Stomach (tissue), 9 donors: ENCODE measurements around the gene ZNF229. TPM values are rescaled to one million over a fixed set of nuclear protein-coding genes. Genes with fewer than 3 reads are reported as not detected.
A peak's percentile ranks its signal among the peaks of the same experiment; 100 is the strongest.
"Not testable (repeated sequence)": the region's sequence is repeated elsewhere in the genome, so short reads cannot be mapped to it uniquely, and the experiment has no call there.

Source experiments
- DNase-seq, 2 donors: peaks; one replicate each; pipeline versions ENCODE4 v3.0.0 to v3.0.0-alpha.2; 2013 to 2019
- H3K27ac ChIP-seq, 5 donors: fragments of 200-600 bp in 4 of 5; sonication (generic) in 4 of 5; one replicate each; pipeline ENCODE4 v1.5.1; 2013 to 2019; ENCODE audit warnings: mild to moderate bottlenecking in 1 of 5, moderate library complexity in 1 of 5
- H3K27me3 ChIP-seq, 3 donors: fragments of 200-600 bp; sonication (generic); one replicate each; pipeline ENCODE4 v1.5.1; 2017 to 2019; ENCODE audit warnings: mixed run types in 1 of 3
- H3K36me3 ChIP-seq, 4 donors: fragments of 200-600 bp; sonication (generic); 1 replicate in 3 of 4; 2 replicates in 1 of 4; pipeline ENCODE4 v1.5.1; 2016 to 2019
- H3K4me1 ChIP-seq, 4 donors: fragments of 200-600 bp; sonication (generic); one replicate each; pipeline ENCODE4 v1.5.1; 2016 to 2019
- H3K4me3 ChIP-seq, 4 donors: fragments of 200-600 bp; sonication (generic) in 3 of 4; one replicate each; pipeline ENCODE4 v1.5.1; 2016 to 2019; ENCODE audit warnings: mild to moderate bottlenecking in 1 of 4
- H3K9me3 ChIP-seq, 4 donors: fragments of 200-600 bp; sonication (generic); one replicate each; pipeline ENCODE4 v1.5.1; 2016 to 2019
- CTCF ChIP-seq, 7 experiments: fragments of 450-650 bp in 4 of 7; fragments of 200-600 bp in 3 of 7; sonication (generic) in 3 of 7; IDR thresholded peaks; one replicate each; pipeline ENCODE4 v1.5.1; 2016 to 2019; ENCODE audit warnings: antibody characterized with exemption in 7 of 7, control low read depth in 2 of 7, mild to moderate bottlenecking in 1 of 7
- EP300 ChIP-seq: sonication (generic); formaldehyde crosslinking; IDR thresholded peaks from one replicate; pipeline ENCODE4 v1.6.1; 2017; ENCODE audit warnings: antibody characterized with exemption
- POLR2A ChIP-seq, 4 donors: fragments of 450-650 bp; IDR thresholded peaks; one replicate each; pipeline ENCODE4 v1.6.1; 2016; ENCODE audit warnings: antibody characterized with exemption in 4 of 4, control low read depth in 2 of 4, mild to moderate bottlenecking in 1 of 4, moderate library complexity in 1 of 4
- POLR2AphosphoS5 ChIP-seq, 3 donors: sonication (generic); formaldehyde crosslinking; IDR thresholded peaks; one replicate each; pipeline ENCODE4 v1.6.1; 2016; ENCODE audit warnings: antibody characterized with exemption in 3 of 3
- WGBS, 5 donors: extraction: QIAGEN DNeasy Blood & Tissue Kit in 3 of 5; methylation state at CpG; one replicate each; pipeline versions ENCODE4 v1.1.5 to v1.1.7; 2013 to 2018; 5-methylcytosine and 5-hydroxymethylcytosine counted together
- intact Hi-C: fragments of 100-400 bp; cut with DNase I; formaldehyde crosslinking; loops from one replicate; pipeline ENCODE4 v1.15.1; 2023; ENCODE audit warnings: low total_unique reads
- polyA plus RNA-seq, 3 donors: library from polyadenylated mRNA; stranded (reverse); fragments of 200-250 nt; gene quantifications; one replicate each; pipeline ENCODE4 v1.2.3, GENCODE V29; 2013
- total RNA-seq, 5 donors: library from RNA; depleted of rRNA; stranded (reverse); fragments of >200 nt; gene quantifications; one replicate each; pipeline versions ENCODE4 v1.1.0 to v1.2.3, GENCODE V29; 2014 to 2016
- donor health status: healthy with polysubstance abuse.
- donor health status: Bipolar disorder and iron deficiency.
- donor health status: healthy.

ZNF229 gene
- total and polyA plus RNA-seq, 8 donors = 0.44 to 12.6 (median 1.6) TPM; not detected in 2

GRCh38 chr19:44430956-44431355 lies 17.3 kb downstream of the ZNF229 start:
- H3K36me3 ChIP-seq = peaks cover 11 to 89% (median 54%) of the 10 kb centered on the region in 4 donors

GRCh38 chr19:44415553-44415952 lies 32.7 kb downstream of the ZNF229 start:
- H3K4me3 ChIP-seq, H3K36me3 ChIP-seq, H3K27ac ChIP-seq, intact Hi-C loops, H3K27me3 ChIP-seq, H3K4me1 ChIP-seq, DNase-seq: not testable (repeated sequence)
- peaks cover 13 to 88% (median 71%) of the 10 kb centered on the region in 4 donors for H3K9me3 ChIP-seq
- 84 to 96% (median 91%) methylated on average over 2 to 10 of the region's 15 CpGs for WGBS, 5 donors

More at GRCh38 chr19:44430956-44431355, 17.3 kb downstream of the ZNF229 start:
- Histone ChIP-seq H3K27me3 (no peaks in the 10 kb centered on the region), H3K9me3 (peaks cover 69 to 100% (median 98%) of the 10 kb centered on the region in 4 donors), H3K4me1 (no peaks in the 10 kb centered on the region), H3K4me3 (no peak overlapping the region), H3K27ac (no peak overlapping the region)
- intact Hi-C loops = no loop called here
- DNase-seq = no peak
- no peak for TF ChIP-seq POLR2A (IDR thresholded peaks at IDR 0.05)
- no peak for TF ChIP-seq CTCF (IDR thresholded peaks at IDR 0.05)
- TF ChIP-seq EP300 = no peak
- TF ChIP-seq POLR2AphosphoS5 (IDR thresholded peaks at IDR 0.05) = no peak
- 79 to 97% (median 89%) methylated on average over 1 of the region's 1 CpG for WGBS, 5 donors

- Histone ChIP-seq H3K4me1 (peaks cover 0 to 10% (median 4%) of the 10 kb centered on the region in 4 donors), H3K27ac (peak within 1 kb of the TSS in 1 of 5 donors; percentile 33), H3K9me3 (peaks cover 5 to 79% (median 43%) of the 10 kb centered on the region in 4 donors), H3K27me3 (no peaks in the 10 kb centered on the region), H3K36me3 (peaks cover 0 to 7% (median 4%) of the 10 kb centered on the region in 4 donors), H3K4me3 (peak within 1 kb of the TSS; percentile 50 to 64 (median 60))
- DNase-seq = peak; percentile 84 to 98
- TF ChIP-seq EP300 (no peak), POLR2AphosphoS5 (IDR thresholded peaks at IDR 0.05) (peak in 2 of 3 donors; percentile 50 to 68)
- intact Hi-C loops = no loop called here
- 6 to 11% (median 8%) methylated on average over 41 to 43 of the region's 43 CpGs for WGBS, 5 donors
These were observed 46.8 kb downstream of the ZNF229 start, which contains the start of gene ZNF285 for GRCh38 chr19:44401139-44402115. ZNF285 (minus strand) TSS chr19:44401608; CDS start chr19:44397213, 4,395 bp downstream.

GRCh38 chr19:44389268-44389667 lies 59.0 kb downstream of the ZNF229 start:
- 93 to 95% (median 94%) methylated on average over 4 of the region's 4 CpGs for WGBS, 5 donors
- H3K27ac ChIP-seq, H3K27me3 ChIP-seq, H3K4me1 ChIP-seq, DNase-seq, H3K4me3 ChIP-seq, intact Hi-C loops: not testable (repeated sequence)
- H3K9me3 ChIP-seq = peaks cover 0 to 83% (median 54%) of the 10 kb centered on the region in 4 donors
- H3K36me3 ChIP-seq = peaks cover 7 to 87% (median 53%) of the 10 kb centered on the region in 4 donors

Other genes starting within 250 kb of the ZNF229 start
- gene ZNF227, start 235.9 kb downstream of the ZNF229 start, total RNA-seq = 10 to 100 TPM in 2 of 5 donors, 1 to 10 TPM in 1, under 1 TPM in 2; 0.58 to 31.9 (median 6.7) TPM
- 1 to 10 TPM; 3.1 to 7.9 (median 3.5) TPM for gene ZNF227, start 235.9 kb downstream of the ZNF229 start, polyA plus RNA-seq
- 1 to 10 TPM in 1 of 5 donors, under 1 TPM in 1, not detected in 3; 0.58 to 3.7 TPM for gene ZNF233, start 188.6 kb downstream of the ZNF229 start, total RNA-seq
- gene ZNF233, start 188.6 kb downstream of the ZNF229 start, polyA plus RNA-seq = under 1 TPM; 0.25 to 0.46 (median 0.43) TPM
- 10 to 100 TPM in 1 of 5 donors, 1 to 10 TPM in 3, under 1 TPM in 1; 0.89 to 14.9 (median 2.9) TPM for gene ZNF235, start 143.4 kb downstream of the ZNF229 start, total RNA-seq
- 1 to 10 TPM; 1.1 to 1.5 (median 1.2) TPM for gene ZNF235, start 143.4 kb downstream of the ZNF229 start, polyA plus RNA-seq
- 10 to 100 TPM in 2 of 5 donors, 1 to 10 TPM in 3; 1.2 to 20.1 (median 9.7) TPM for gene ZNF112, start 91.8 kb downstream of the ZNF229 start, total RNA-seq
- 1 to 10 TPM; 1.1 to 1.7 (median 1.2) TPM for gene ZNF112, start 91.8 kb downstream of the ZNF229 start, polyA plus RNA-seq
- 1 to 10 TPM in 2 of 5 donors, under 1 TPM in 3; 0.43 to 5.0 (median 0.89) TPM for gene ZNF285, start 46.9 kb downstream of the ZNF229 start, total RNA-seq
- gene ZNF285, start 46.9 kb downstream of the ZNF229 start, polyA plus RNA-seq = 1 to 10 TPM in 1 of 3 donors, under 1 TPM in 2; 0.25 to 1.4 (median 0.46) TPM
- 10 to 100 TPM in 4 of 5 donors, under 1 TPM in 1; 0.58 to 94.7 (median 20.9) TPM for gene ZNF180, start 52.0 kb upstream of the ZNF229 start, total RNA-seq
- 1 to 10 TPM; 2.7 to 4.6 (median 2.9) TPM for gene ZNF180, start 52.0 kb upstream of the ZNF229 start, polyA plus RNA-seq
- under 1 TPM in 1 of 5 donors, not detected in 4; 0.55 TPM for gene CEACAM20, start 81.2 kb upstream of the ZNF229 start, total RNA-seq
- not detected for gene CEACAM20, start 81.2 kb upstream of the ZNF229 start, polyA plus RNA-seq
- gene IGSF23, start 165.1 kb upstream of the ZNF229 start, total RNA-seq = under 1 TPM in 1 of 5 donors, not detected in 4; 0.73 TPM
- not detected for gene IGSF23, start 165.1 kb upstream of the ZNF229 start, polyA plus RNA-seq
- 10 to 100 TPM; 33.2 to 80.8 (median 39.1) TPM for gene PVR, start 195.4 kb upstream of the ZNF229 start, total RNA-seq
- gene PVR, start 195.4 kb upstream of the ZNF229 start, polyA plus RNA-seq = 10 to 100 TPM in 1 of 3 donors, 1 to 10 TPM in 2; 4.9 to 15.8 (median 10.0) TPM
- 10 to 100 TPM in 1 of 5 donors, 1 to 10 TPM in 3, under 1 TPM in 1; 0.58 to 17.0 (median 2.9) TPM for gene CEACAM19, start 223.0 kb upstream of the ZNF229 start, total RNA-seq
- gene CEACAM19, start 223.0 kb upstream of the ZNF229 start, polyA plus RNA-seq = 1 to 10 TPM; 2.0 to 6.4 (median 2.3) TPM